Measurements from ENCODE around the gene QPCTL.

DNA sequence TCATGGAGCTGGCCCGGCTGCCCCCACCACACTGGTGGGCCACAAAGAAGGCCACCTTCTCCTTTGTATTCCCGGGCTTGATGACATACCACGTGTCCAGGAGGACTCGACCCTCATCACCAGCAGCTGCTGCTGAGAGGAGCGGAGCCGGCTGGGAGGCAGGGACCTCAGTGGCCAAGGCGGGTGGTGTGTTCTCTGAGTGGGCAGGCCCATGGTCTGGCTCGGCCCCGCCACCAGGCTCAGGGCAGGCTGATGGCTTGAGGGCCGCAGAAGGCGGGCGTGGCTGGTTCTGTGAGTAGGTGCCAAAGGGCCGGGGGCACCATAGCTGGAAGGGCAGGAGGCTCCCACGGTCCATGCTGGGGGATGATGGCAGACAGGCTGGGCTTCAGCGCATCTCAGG is 20.7 kb downstream of the QPCTL start:
- TF ChIP-seq CTCF (IDR thresholded peaks at IDR 0.05; ENCODE audit: low read length) (no peak), EZH2 (IDR thresholded peaks at IDR 0.05; ENCODE audit: borderline replicate concordance, low read length) (no peak)
